Neural cell (in vitro differentiated cells): Measurements from ENCODE around the gene ASB18. TPM values are rescaled to one million over a fixed set of nuclear protein-coding genes. Genes with fewer than 3 reads are reported as not detected.

Experiments
- H2AFZ ChIP-seq: fragments of 200-600, 300-800 bp; sonication (generic), shearing (Covaris generic); 2 replicates; pipeline ENCODE4 v1.6.0; 2014; ENCODE audit warnings: low read depth, mild to moderate bottlenecking, antibody characterized with exemption, low read length, moderate library complexity
- H3F3A ChIP-seq: fragments of 200-600 bp; shearing (Covaris generic); 2 replicates; pipeline ENCODE4 v1.6.1; 2016; ENCODE audit warnings: mild to moderate bottlenecking, moderate library complexity, mixed read lengths, antibody characterized with exemption, low read length; ENCODE audit not compliant: insufficient read depth, poor library complexity, severe bottlenecking
- H3K27ac ChIP-seq: fragments of 200-600, 300-800 bp; sonication (generic), shearing (Covaris generic); 2 replicates; pipeline ENCODE4 v1.5.1; 2014; ENCODE audit warnings: mild to moderate bottlenecking, low read length, moderate library complexity
- H3K27me3 ChIP-seq: fragments of 300-800, 200-600 bp; sonication (generic), shearing (Covaris generic); 2 replicates; pipeline ENCODE4 v1.6.0; 2014; ENCODE audit warnings: mild to moderate bottlenecking, low read depth, low read length, moderate library complexity; ENCODE audit not compliant: insufficient read depth
- H3K36me3 ChIP-seq: fragments of 300-800, 200-600 bp; sonication (generic), shearing (Covaris generic); 2 replicates; pipeline ENCODE4 v1.5.1; 2014; ENCODE audit warnings: mild to moderate bottlenecking, antibody characterized with exemption, low read length, moderate library complexity; ENCODE audit not compliant: insufficient read depth
- H3K4me2 ChIP-seq: fragments of 300-800, 200-600 bp; sonication (generic), shearing (Covaris generic); 2 replicates; pipeline ENCODE4 v1.6.0; 2014; ENCODE audit warnings: mild to moderate bottlenecking, low read length
- H3K4me3 ChIP-seq: fragments of 300-800, 200-600 bp; sonication (generic), shearing (Covaris generic); 2 replicates; pipeline ENCODE4 v1.5.1; 2014; ENCODE audit warnings: mild to moderate bottlenecking, low read length, moderate library complexity
- H3K79me2 ChIP-seq: fragments of 200-600 bp; shearing (Covaris generic); replicated peaks from 2 replicates; pipeline ENCODE4 v1.6.0; 2014; ENCODE audit warnings: mild to moderate bottlenecking, low read length, moderate library complexity; ENCODE audit not compliant: insufficient read depth
- H3K9ac ChIP-seq: fragments of 300-800, 200-600 bp; sonication (generic), shearing (Covaris generic); 2 replicates; pipeline ENCODE4 v1.6.1; 2016; ENCODE audit warnings: mild to moderate bottlenecking, low read length, mixed read lengths
- H3K9me2 ChIP-seq: fragments of 200-600 bp; shearing (Covaris generic); 2 replicates; pipeline ENCODE4 v1.6.1; 2016; ENCODE audit warnings: mild to moderate bottlenecking, low read length, mixed read lengths; ENCODE audit not compliant: insufficient read depth
- H3K9me3 ChIP-seq: fragments of 200-600, 300-800 bp; sonication (generic), shearing (Covaris generic); 2 replicates; pipeline ENCODE4 v1.6.1; 2016; ENCODE audit warnings: mild to moderate bottlenecking, mixed run types, low read length, moderate library complexity, mixed read lengths
- H4K20me1 ChIP-seq: fragments of 200-600 bp; shearing (Covaris generic); 2 replicates; pipeline ENCODE4 v1.6.1; 2016; ENCODE audit warnings: mild to moderate bottlenecking, mixed run types; ENCODE audit not compliant: insufficient read depth
- EP300 ChIP-seq: fragments of 450-650 bp; conservative IDR thresholded peaks from 2 replicates; pipeline ENCODE4 v1.6.1; 2014; ENCODE audit warnings: antibody characterized with exemption, mild to moderate bottlenecking, moderate library complexity; ENCODE audit not compliant: poor library complexity, severe bottlenecking
- EZH2 ChIP-seq: fragments of 200-600, 300-800 bp; shearing (Covaris generic), sonication (generic); IDR thresholded peaks from 2 replicates; pipeline ENCODE4 v1.6.1; 2014; ENCODE audit warnings: antibody characterized with exemption, low read length, borderline replicate concordance, mild to moderate bottlenecking; ENCODE audit not compliant: insufficient read depth, poor library complexity, severe bottlenecking
- MXI1 ChIP-seq: fragments of 450-650 bp; conservative IDR thresholded peaks from 2 replicates; pipeline ENCODE4 v1.6.1; 2014; ENCODE audit warnings: antibody characterized with exemption, mild to moderate bottlenecking; ENCODE audit not compliant: poor library complexity, severe bottlenecking
- POLR2AphosphoS5 ChIP-seq: IDR thresholded peaks from 2 replicates; pipeline ENCODE4 v1.6.1; 2012
- RAD21 ChIP-seq: fragments of 450-650 bp; conservative IDR thresholded peaks from 2 replicates; pipeline ENCODE4 v1.6.1; 2014; ENCODE audit warnings: antibody characterized with exemption, mild to moderate bottlenecking, moderate library complexity
- SMC3 ChIP-seq: fragments of 450-650 bp; conservative IDR thresholded peaks from 2 replicates; pipeline ENCODE4 v1.6.1; 2014; ENCODE audit warnings: antibody characterized with exemption, mild to moderate bottlenecking, moderate library complexity; ENCODE audit not compliant: poor library complexity
- TAF1 ChIP-seq: IDR thresholded peaks from 2 replicates; pipeline ENCODE4 v1.6.1; 2012; ENCODE audit warnings: low read depth
- polyA plus RNA-seq: library from polyadenylated mRNA; depleted of rRNA; stranded (reverse); fragments of >200 nt; gene quantifications from 2 replicates; pipeline ENCODE4 v1.2.3, GENCODE V29; 2014
- TF ChIP-seq, protein P1 (sequence below): fragments of 450-650 bp; IDR thresholded peaks from 2 replicates; pipeline ENCODE4 v1.5.1; 2014; ENCODE audit warnings: antibody characterized with exemption, mild to moderate bottlenecking, moderate library complexity; ENCODE audit not compliant: poor library complexity, severe bottlenecking
- TF ChIP-seq, protein P2 (sequence below): IDR thresholded peaks from 2 replicates; pipeline ENCODE4 v1.6.1; 2012; ENCODE audit warnings: borderline replicate concordance

Gene ASB18
- polyA plus RNA-seq, 1 donor from 2014 or later, result not detected

- TF ChIP-seq POLR2AphosphoS5 (no peak), RAD21 (no peak), EZH2 (no peak), TAF1 (no peak), SMC3 (no peak)
- TF ChIP-seq, protein P1, sequence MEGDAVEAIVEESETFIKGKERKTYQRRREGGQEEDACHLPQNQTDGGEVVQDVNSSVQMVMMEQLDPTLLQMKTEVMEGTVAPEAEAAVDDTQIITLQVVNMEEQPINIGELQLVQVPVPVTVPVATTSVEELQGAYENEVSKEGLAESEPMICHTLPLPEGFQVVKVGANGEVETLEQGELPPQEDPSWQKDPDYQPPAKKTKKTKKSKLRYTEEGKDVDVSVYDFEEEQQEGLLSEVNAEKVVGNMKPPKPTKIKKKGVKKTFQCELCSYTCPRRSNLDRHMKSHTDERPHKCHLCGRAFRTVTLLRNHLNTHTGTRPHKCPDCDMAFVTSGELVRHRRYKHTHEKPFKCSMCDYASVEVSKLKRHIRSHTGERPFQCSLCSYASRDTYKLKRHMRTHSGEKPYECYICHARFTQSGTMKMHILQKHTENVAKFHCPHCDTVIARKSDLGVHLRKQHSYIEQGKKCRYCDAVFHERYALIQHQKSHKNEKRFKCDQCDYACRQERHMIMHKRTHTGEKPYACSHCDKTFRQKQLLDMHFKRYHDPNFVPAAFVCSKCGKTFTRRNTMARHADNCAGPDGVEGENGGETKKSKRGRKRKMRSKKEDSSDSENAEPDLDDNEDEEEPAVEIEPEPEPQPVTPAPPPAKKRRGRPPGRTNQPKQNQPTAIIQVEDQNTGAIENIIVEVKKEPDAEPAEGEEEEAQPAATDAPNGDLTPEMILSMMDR, result no peak
- TF ChIP-seq, protein P2, sequence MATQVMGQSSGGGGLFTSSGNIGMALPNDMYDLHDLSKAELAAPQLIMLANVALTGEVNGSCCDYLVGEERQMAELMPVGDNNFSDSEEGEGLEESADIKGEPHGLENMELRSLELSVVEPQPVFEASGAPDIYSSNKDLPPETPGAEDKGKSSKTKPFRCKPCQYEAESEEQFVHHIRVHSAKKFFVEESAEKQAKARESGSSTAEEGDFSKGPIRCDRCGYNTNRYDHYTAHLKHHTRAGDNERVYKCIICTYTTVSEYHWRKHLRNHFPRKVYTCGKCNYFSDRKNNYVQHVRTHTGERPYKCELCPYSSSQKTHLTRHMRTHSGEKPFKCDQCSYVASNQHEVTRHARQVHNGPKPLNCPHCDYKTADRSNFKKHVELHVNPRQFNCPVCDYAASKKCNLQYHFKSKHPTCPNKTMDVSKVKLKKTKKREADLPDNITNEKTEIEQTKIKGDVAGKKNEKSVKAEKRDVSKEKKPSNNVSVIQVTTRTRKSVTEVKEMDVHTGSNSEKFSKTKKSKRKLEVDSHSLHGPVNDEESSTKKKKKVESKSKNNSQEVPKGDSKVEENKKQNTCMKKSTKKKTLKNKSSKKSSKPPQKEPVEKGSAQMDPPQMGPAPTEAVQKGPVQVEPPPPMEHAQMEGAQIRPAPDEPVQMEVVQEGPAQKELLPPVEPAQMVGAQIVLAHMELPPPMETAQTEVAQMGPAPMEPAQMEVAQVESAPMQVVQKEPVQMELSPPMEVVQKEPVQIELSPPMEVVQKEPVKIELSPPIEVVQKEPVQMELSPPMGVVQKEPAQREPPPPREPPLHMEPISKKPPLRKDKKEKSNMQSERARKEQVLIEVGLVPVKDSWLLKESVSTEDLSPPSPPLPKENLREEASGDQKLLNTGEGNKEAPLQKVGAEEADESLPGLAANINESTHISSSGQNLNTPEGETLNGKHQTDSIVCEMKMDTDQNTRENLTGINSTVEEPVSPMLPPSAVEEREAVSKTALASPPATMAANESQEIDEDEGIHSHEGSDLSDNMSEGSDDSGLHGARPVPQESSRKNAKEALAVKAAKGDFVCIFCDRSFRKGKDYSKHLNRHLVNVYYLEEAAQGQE, result no peak
- Histone ChIP-seq H3K9ac (no peak overlapping the region), H3K4me3 (no peak overlapping the region), H3K4me2 (no peak overlapping the region), H3K36me3 (no peaks in the 10 kb centered on the region), H2AFZ (no peak overlapping the region), H3K79me2 (no peaks in the 10 kb centered on the region), H4K20me1 (no peaks in the 10 kb centered on the region), H3K27ac (no peak overlapping the region), H3F3A (no peaks in the 10 kb centered on the region), H3K27me3 (no peaks in the 10 kb centered on the region), H3K9me3 (peaks cover 8% of the 10 kb centered on the region), H3K9me2 (no peaks in the 10 kb centered on the region)
Measured at GRCh38 chr2:236282406-236282805, 18.2 kb upstream of the ASB18 start.

DNA sequence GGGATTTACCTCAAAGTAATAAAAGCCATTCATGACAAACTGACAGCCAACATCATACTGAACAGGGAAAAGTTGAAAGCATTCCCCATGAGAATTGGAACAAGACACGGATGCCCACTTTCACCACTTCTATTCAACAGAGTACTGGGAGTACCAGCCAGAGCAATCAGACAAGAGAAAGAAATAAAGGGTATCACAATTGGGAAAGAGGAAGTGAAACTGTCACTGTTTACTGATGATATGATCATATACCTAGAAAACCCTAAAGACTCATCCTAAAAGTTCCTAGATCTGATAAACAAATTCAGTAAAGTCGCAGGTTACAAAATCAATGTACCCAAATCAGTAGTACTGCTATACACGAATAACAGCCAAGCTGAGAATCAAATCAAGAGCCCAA, 17.2 kb upstream of the ASB18 start:
- no peak overlapping the region for H2AFZ ChIP-seq
- no peak overlapping the region for H3K27ac ChIP-seq
- H3K4me2 ChIP-seq, result no peak overlapping the region
- H3K36me3 ChIP-seq, result no peaks in the 10 kb centered on the region
- H3F3A ChIP-seq, result no peaks in the 10 kb centered on the region
- H3K4me3 ChIP-seq, result no peak overlapping the region
- H3K9ac ChIP-seq, result no peak overlapping the region
- no peak for TF ChIP-seq SMC3
- no peak for TF ChIP-seq TAF1
- no peak for TF ChIP-seq RAD21
- TF ChIP-seq EZH2, result no peak
- TF ChIP-seq MXI1, result no peak
- no peak for TF ChIP-seq POLR2AphosphoS5
- TF ChIP-seq, protein P2, result no peak
- TF ChIP-seq, protein P1, result no peak
- TF ChIP-seq EP300, result no peak
- no peaks in the 10 kb centered on the region for H4K20me1 ChIP-seq
- H3K27me3 ChIP-seq, result no peaks in the 10 kb centered on the region
- no peaks in the 10 kb centered on the region for H3K9me2 ChIP-seq
- peaks cover 8% of the 10 kb centered on the region for H3K9me3 ChIP-seq
- no peaks in the 10 kb centered on the region for H3K79me2 ChIP-seq
